Stomach (tissue), 4 donors: ENCODE measurements around the gene C1orf21.

Experiments
- CTCF ChIP-seq, 7 experiments: fragments of 450-650 bp in 4 of 7; fragments of 200-600 bp in 3 of 7; sonication (generic) in 3 of 7; IDR thresholded peaks; one replicate each; pipeline ENCODE4 v1.5.1; 2016 to 2019; ENCODE audit warnings: antibody characterized with exemption in 7 of 7, control low read depth in 2 of 7, mild to moderate bottlenecking in 1 of 7
- POLR2AphosphoS5 ChIP-seq, 3 donors: sonication (generic); formaldehyde crosslinking; IDR thresholded peaks; one replicate each; pipeline ENCODE4 v1.6.1; 2016; ENCODE audit warnings: antibody characterized with exemption in 3 of 3

- no peak for TF ChIP-seq CTCF (IDR thresholded peaks at IDR 0.05)
- TF ChIP-seq POLR2AphosphoS5 (IDR thresholded peaks at IDR 0.05), result no peak
Measured at GRCh38 chr1:184649451-184649888, 262.6 kb downstream of the C1orf21 start.
